HEK293T (cell line): ENCODE results near the gene FBXL7.

Experiments used
- BHLHE40 ChIP-seq: fragments of 450-650 bp; IDR thresholded peaks from 2 replicates; pipeline ENCODE4 v1.6.1; 2016; ENCODE audit warnings: mild to moderate bottlenecking, moderate library complexity, borderline replicate concordance
- ELF4 ChIP-seq: fragments of 450-650 bp; IDR thresholded peaks from 2 replicates; pipeline ENCODE4 v1.6.1; 2017; ENCODE audit warnings: antibody characterized with exemption
- FOXM1 ChIP-seq: fragments of 450-650 bp; IDR thresholded peaks from 2 replicates; pipeline ENCODE4 v1.6.1; 2017; ENCODE audit warnings: mild to moderate bottlenecking, borderline replicate concordance
- LEF1 ChIP-seq: fragments of 450-650 bp; IDR thresholded peaks from 2 replicates; pipeline ENCODE4 v1.6.1; 2017; ENCODE audit warnings: mild to moderate bottlenecking, borderline replicate concordance
- PKNOX1 ChIP-seq: fragments of 450-650 bp; IDR thresholded peaks from 2 replicates; pipeline ENCODE4 v1.6.1; 2016
- SP1 ChIP-seq: fragments of 450-650 bp; IDR thresholded peaks from 2 replicates; pipeline ENCODE4 v1.6.1; 2017
- SUZ12 ChIP-seq: fragments of 450-650 bp; IDR thresholded peaks from 2 replicates; pipeline ENCODE4 v1.6.1; 2016; ENCODE audit warnings: mild to moderate bottlenecking

DNA sequence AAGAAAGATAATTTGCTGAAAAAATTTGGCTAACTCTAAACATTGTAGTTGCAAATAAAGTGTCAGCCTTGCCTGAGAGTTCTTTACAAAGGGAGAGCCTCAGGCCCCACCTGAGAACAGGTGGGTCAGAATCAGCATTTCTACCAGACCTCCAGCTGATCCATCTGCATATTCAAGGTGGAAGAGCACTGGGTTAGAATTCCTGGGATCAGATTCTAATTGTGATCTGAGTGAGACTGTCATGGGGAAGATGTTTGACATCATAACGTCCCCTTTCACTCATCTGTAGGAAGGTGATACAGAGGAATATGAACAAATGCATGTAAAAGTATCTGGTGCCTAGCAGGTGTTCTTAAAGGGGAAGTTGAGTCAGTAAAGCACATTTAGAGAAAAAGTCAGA lies 54.6 kb downstream of the FBXL7 start:
- TF ChIP-seq BHLHE40: no peak
- no peak for TF ChIP-seq PKNOX1
- no peak for TF ChIP-seq SUZ12
- TF ChIP-seq FOXM1: no peak
- TF ChIP-seq ELF4: no peak
- no peak for TF ChIP-seq LEF1
- TF ChIP-seq SP1: no peak
